SK-N-SH treated with all-trans-retinoic acid at 6 μM for 48 hours (cell line): ENCODE data around the gene MARF1.

ENCODE experiments used
- ARNTL ChIP-seq: fragments of 450-650 bp; formaldehyde crosslinking; IDR thresholded peaks from 2 replicates; pipeline ENCODE4 v1.5.0; 2020; ENCODE audit warnings: low read depth, mild to moderate bottlenecking, moderate library complexity, borderline replicate concordance
- PPARA ChIP-seq: fragments of 250-450 bp; sonication (Bioruptor Pico); IDR thresholded peaks from 2 replicates; pipeline ENCODE4 v1.5.0; 2020; ENCODE audit warnings: mild to moderate bottlenecking, borderline replicate concordance
- SNAI2 ChIP-seq: fragments of 250-450 bp; sonication (Bioruptor Pico); IDR thresholded peaks from 2 replicates; pipeline ENCODE4 v1.5.0; 2020; ENCODE audit warnings: mild to moderate bottlenecking, moderate library complexity
- TCF4 ChIP-seq: fragments of 250-450 bp; sonication (Bioruptor Pico); IDR thresholded peaks from 2 replicates; pipeline ENCODE4 v1.8.0; 2021; ENCODE audit warnings: mild to moderate bottlenecking, moderate library complexity, borderline replicate concordance
- TF ChIP-seq, protein P1 (sequence below): fragments of 250-450 bp; sonication (Bioruptor Pico); IDR thresholded peaks from 2 replicates; pipeline ENCODE4 v1.5.1; 2020; ENCODE audit warnings: low read depth, mild to moderate bottlenecking, moderate library complexity

DNA sequence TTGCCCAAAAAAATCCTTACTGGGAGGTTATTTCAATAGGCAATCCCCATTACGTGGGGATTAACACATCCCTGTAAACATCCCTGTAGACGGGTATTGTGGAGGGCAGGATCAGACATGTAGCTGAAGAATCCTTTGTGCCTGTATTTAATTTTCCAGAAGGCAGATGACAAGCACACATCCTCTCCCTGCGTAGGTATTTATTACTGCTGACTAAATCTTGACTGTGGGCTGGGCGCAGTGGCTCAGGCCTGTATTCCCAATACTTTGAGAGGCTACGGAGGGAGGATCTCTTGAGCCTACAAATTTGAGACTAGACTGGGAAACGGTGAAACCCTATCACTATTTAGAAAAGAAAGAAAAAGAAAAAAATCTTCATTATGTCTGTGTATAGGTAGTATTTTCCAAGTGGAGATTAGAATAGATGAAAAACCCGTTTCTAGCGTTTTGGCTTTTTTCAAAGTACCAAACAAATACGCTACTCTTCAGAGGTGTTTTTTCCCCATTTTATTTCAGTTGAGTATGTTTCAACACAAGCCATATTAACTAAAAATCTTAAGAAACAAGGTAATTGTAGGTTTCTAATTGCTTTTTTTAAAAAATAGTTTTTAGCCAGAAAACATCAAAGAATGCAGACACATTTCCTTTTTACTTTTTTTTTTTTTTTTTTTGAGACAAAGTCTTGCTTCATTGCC, 1.5 kb upstream of the MARF1 start:
- TF ChIP-seq PPARA (CRISPR knock-in tag), result no peak
- no peak for TF ChIP-seq SNAI2 (CRISPR knock-in tag)
- no peak for TF ChIP-seq TCF4 (CRISPR knock-in tag)
- TF ChIP-seq, protein P1, sequence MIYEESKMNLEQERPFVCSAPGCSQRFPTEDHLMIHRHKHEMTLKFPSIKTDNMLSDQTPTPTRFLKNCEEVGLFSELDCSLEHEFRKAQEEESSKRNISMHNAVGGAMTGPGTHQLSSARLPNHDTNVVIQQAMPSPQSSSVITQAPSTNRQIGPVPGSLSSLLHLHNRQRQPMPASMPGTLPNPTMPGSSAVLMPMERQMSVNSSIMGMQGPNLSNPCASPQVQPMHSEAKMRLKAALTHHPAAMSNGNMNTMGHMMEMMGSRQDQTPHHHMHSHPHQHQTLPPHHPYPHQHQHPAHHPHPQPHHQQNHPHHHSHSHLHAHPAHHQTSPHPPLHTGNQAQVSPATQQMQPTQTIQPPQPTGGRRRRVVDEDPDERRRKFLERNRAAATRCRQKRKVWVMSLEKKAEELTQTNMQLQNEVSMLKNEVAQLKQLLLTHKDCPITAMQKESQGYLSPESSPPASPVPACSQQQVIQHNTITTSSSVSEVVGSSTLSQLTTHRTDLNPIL (CRISPR knock-in tag), result no peak
- no peak for TF ChIP-seq ARNTL
